GM19395 (cell line): ENCODE measurements around the gene LDAF1.
"Not testable (repeated sequence)": the region's sequence is repeated elsewhere in the genome, so short reads cannot be mapped to it uniquely, and the experiment has no call there.

ENCODE experiments used
- ATAC-seq: cut with Tn5 transposase; IDR thresholded peaks from one replicate; pipeline ENCODE4 v1.9.1; 2021; ENCODE audit warnings: mild to moderate bottlenecking, moderate library complexity; ENCODE audit not compliant: unreplicated experiment

The LDAF1 gene

DNA sequence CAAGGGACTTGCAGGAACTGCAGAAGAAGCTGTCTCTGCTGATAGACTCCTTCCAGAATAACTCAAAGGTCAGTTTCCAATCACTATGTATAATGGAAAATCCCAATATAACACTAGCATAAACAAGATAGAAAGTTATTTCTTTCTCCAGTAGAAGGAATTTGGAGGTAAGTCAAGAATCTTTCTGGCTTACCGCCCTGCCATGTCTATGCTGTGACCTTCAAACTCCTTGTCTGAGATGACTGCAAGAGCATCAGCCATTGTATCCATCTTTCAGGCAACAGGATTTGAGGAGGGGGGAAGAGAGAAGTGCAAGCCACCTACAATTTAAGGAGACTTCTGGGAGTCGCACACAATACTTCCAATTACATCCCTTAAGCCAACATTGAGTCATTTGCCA, 2.7 kb downstream of the LDAF1 start:
- no peak for ATAC-seq

- no peak for ATAC-seq
These were observed 4.2 kb downstream of the LDAF1 start for GRCh38 chr16:21162661-21163151.

DNA sequence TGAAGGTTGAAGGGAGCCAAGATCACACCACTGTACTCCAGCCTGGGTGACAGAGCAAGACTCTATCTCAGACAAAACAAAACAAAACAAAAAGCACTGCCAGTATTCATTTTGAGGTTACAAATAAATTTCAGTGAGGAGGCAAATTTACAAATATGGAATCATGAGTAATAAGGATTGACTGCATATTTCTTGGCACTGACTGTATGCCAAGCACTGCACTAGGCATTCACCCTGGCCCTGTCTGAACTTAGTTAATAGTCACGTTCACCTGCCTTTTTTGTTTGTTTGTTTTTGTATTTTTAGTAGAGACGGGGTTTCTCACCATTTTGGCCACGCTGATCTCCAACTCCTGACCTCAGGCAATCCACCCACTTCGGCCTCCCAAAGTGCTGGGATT, 5.1 kb downstream of the LDAF1 start:
- ATAC-seq, result no peak

GRCh38 chr16:21164521-21165168, 6.2 kb downstream of the LDAF1 start:
- ATAC-seq, result no peak

DNA sequence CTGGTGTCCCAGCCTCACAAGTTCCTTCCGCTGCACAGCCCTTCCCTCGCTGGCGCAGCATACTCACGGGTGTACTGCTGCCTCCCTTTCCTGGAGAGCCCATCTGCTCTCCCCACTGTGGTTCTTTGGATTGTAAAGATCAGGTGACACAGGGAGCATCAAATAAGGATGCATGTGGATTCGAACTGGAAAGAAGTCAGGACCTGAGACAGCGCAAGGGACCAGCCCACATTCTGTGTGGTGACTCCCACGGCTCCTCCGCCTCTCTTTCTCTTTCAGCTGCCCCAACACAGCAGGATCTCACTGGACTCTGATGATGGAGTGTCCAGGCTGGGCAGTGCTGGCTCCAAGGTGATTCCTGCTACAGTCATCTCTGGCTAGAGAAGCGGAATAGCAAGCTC, 8.1 kb downstream of the LDAF1 start:
- ATAC-seq, result no peak

GRCh38 chr16:21167360-21167759, 8.9 kb downstream of the LDAF1 start:
- no peak for ATAC-seq

DNA sequence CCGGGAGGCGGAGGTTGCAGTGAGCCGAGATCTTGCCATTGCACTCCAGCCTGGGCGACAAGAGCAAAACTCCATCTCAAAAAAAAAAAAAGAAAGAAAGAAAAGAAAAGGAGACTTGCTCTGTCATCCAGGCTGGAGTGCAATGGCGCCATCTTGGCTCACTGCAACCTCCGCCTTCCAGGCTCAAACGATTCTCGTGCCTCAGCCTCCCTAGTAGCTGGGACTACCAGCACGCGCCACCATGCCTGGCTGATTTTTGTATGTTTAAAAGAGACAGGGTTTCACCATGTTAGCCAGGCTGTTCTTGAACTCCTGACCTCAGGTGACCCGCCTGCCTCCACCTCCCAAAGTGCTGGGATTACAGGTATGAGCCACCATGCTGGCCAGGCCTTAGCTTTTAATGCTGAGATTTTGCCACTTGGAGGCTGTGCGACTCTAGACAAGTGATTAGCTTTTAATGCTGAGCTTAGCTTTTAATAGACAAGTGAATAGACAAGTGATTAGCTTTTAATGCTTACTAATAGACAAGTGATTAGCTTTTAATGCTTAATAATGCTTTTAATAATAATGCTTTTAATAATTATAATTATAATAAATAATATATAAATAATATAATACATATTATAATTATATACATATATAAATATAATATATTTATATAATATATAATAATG, 9.6 kb downstream of the LDAF1 start:
- no peak for ATAC-seq

DNA sequence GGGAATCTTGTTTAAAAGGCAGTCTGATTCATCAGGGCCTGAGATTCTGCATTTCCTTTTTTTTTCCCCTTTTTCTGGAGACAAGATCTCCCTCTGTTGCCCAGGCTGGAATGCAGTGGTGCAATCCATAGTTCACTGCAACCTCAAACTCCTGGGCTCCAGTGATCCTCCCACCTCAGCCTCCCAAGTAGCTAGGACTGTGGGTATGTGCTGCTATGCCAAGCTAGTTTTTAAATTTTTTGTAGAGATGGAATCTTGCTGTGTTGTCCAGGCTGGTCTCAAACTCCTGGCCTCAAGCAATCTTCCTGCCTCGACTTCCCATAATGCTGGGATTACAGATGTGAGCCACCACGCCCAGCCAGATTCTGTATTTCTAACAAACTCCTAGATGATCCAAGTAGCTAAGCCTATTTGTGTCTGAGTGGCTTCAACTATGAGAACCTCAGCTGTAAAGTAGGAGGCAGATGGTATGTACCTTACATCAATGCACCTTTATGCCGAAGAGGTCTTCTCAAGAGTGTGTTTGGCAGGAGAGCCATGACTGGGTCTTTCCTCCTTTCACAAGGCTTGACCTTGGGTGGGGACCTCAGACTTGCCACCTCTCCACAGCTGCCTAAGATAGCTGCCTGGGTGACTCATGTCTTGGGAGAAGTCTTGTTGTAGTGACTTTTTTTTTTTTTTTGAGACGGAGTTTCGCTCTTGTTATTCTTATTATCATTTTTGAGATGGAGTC, 10.9 kb downstream of the LDAF1 start:
- no peak for ATAC-seq

DNA sequence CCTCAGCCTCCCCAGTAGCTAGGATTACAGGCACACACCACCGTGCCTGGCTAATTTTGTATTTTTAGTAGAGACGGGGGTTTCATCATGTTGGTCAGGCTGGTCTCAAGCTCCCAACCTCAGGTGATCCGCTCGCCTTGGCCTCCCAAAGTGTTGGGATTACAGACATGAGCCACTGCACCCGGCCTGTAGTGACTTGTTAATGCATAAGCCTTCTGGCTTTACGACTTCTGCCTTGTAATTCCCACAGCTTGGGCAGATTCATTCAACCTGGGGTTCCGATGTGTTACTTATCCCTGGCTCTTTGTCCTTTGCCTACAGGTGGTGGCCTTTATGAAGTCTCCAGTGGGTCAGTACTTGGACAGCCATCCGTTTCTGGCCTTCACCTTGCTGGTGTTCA, 11.6 kb downstream of the LDAF1 start:
- ATAC-seq, result not testable (repeated sequence)

DNA sequence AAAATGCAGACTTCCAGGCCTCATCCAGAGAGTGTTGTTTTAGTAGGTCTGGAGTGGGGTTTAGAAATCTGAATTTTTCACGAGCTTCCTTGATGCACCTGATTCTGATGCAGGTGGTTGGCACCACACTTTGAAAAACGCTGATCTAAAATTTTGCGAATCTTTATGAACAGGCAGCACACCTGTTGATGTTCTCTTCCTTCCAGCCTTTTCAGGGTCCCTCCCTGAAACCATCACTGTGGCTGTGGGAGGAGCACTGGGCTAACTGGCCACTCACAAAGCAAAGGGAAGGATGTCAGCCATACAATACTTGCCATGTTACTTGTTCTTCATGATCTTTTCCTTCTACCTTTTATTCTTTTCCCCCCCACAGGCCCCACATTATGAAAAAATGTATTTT, 14.2 kb downstream of the LDAF1 start:
- no peak for ATAC-seq

GRCh38 chr16:21175397-21175796, 16.9 kb downstream of the LDAF1 start:
- ATAC-seq, result no peak

DNA sequence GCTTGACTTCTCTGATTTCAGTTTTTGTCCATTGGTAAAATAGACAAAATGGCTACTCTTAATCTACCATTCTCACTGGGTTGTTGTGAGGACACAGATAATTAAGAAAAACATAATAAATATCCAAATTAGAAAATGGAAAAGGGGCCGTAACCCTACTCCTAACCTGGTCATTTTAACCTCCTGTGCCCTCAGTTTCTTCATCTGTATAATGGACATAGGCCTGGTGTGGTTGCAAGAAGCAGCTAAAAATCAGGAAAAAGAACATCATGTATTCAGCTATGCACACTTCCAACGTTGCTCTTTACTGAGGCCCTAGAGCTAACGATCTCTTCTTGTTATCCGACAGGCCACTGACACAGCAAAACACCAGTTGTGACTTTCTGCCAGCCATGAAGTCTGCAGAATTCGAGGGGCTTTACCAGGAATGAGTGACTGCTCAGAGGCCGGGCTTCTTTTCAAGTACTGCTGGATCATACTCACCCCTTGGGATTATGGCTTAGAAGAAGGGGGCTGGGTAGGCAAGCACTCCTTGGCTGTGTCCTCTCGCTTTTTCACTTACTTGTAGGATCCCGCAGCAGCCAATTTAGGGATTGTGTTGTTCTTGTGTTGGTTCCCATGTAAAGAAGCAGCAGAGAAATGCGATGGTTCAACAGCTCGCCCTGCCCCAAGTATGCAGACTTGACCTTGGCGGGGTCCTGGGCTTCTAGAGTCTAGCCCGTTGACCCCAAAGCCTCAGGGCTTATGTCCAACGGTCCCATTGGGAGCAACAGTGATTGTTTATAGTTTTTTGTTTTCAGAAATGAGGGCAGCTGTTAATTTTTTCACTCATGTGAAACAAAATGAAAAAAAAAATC, 20.9 kb downstream of the LDAF1 start:
- ATAC-seq, result no peak

DNA sequence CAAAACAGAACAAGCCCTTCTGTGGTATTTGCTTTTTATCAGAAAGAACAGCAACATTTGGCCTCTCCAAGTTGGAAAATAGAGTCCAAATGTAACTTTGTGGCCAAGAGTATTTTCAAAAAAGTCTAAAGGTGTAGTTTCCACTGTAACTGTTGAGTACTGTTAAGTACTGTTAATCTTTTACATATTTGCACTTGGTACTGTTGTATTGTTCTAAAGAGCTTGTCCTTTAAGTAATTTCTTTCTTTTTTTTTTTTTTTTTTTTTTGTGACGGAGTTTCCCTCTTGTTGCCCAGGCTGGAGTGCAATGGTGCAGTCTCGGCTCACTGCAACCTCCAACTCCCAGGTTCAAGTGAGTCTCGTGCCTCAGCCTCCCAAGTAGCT, 21.5 kb downstream of the LDAF1 start:
- ATAC-seq, result no peak

- no peak for ATAC-seq
These were observed 25.5 kb downstream of the LDAF1 start for GRCh38 chr16:21183995-21184394.

GRCh38 chr16:21184834-21185233, 26.4 kb downstream of the LDAF1 start:
- no peak for ATAC-seq

DNA sequence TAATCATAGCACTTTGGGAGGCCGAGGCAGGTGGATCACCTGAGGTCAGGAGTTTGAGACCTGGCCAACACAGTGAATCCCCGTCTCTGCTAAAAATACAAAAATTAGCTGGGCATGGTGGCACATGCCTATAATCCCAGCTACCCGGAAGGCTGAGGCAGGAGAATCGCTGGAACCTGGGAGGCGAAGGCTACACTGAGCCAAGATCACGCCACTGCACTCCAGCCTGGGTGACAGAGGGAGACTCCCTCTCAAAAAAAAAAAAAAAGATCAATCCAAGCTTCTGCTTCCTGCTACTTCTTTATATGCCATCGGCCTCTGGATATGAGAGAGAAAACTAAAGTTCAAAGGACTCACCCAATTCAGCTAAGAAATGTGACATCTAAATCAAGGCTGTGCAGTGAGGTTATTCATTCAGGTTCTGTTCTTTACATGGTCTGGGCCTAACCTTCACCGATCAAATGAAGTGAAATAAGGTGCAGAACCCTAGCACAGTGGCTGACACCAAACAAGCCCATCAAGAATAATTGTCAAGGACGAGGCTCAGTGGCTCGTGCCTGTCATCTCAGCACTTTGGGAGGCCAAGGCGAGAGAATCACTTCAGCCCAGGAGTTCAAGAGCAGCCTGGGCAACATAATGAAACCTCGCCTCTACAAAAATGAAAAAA, 27.3 kb downstream of the LDAF1 start:
- no peak for ATAC-seq

- no peak for ATAC-seq
These were observed 27.8 kb downstream of the LDAF1 start for GRCh38 chr16:21186326-21186691.

- ATAC-seq, result no peak
These were observed 30.8 kb downstream of the LDAF1 start for GRCh38 chr16:21189311-21189710.

DNA sequence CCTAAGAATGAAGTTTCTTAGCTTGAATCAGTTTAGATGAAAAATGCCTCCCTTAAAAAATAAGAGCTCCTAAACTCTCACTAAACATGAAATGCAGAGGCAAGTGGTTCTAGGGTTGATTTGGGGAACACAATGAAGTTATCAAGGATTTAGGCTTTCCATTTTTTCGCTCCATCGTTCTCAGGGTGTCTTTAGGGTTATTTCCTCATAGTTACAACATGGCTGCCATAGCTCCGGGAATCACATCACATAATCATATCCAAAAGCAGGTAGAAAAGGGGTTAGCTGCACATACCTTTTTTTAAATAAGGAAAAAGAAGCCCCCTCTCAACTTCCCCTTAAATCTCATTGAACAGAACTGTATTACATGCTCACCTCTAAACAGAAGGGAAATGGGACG, 31.5 kb downstream of the LDAF1 start:
- no peak for ATAC-seq

GRCh38 chr16:21190599-21190998, 32.1 kb downstream of the LDAF1 start:
- no peak for ATAC-seq

- ATAC-seq, result no peak
These were observed 34.5 kb downstream of the LDAF1 start for GRCh38 chr16:21192991-21193390.
